Measurements from ENCODE around the gene SLC25A21. TPM values are rescaled to one million over a fixed set of nuclear protein-coding genes. Genes with fewer than 3 reads are reported as not detected.

SLC25A21 gene
- total and polyA plus RNA-seq, 7 donors = 0.13 to 1.5 (median 1.1) TPM; not detected in 2

- H3K4me1 ChIP-seq = no peaks in the 10 kb centered on the region
- 92 to 96% methylated on average over 7 of the region's 7 CpGs for WGBS, 2 donors
- H3K4me3 ChIP-seq = no peak overlapping the region
- DNase-seq = no peak
- no peak overlapping the region for H3K27ac ChIP-seq
- H3K27me3 ChIP-seq = no peaks in the 10 kb centered on the region
- no peaks in the 10 kb centered on the region for H3K9me3 ChIP-seq
- TF ChIP-seq POLR2AphosphoS5 (IDR thresholded peaks at IDR 0.05) (no peak), POLR2A (IDR thresholded peaks at IDR 0.05) (no peak), CTCF (IDR thresholded peaks at IDR 0.05) (no peak), EP300 (IDR thresholded peaks at IDR 0.05) (no peak)
- intact Hi-C loops (cut with DNase I) = no loop called here
- no peaks in the 10 kb centered on the region for H3K36me3 ChIP-seq
Measured at GRCh38 chr14:36719823-36720222, 452.6 kb downstream of the SLC25A21 start.

GRCh38 chr14:36718216-36718615 is 454.2 kb downstream of the SLC25A21 start:
- Histone ChIP-seq H3K4me3 (no peak overlapping the region), H3K9me3 (no peaks in the 10 kb centered on the region), H3K4me1 (no peaks in the 10 kb centered on the region), H3K27me3 (no peaks in the 10 kb centered on the region), H3K36me3 (no peaks in the 10 kb centered on the region), H3K27ac (no peak overlapping the region)
- intact Hi-C loops (cut with DNase I) = no loop called here
- DNase-seq = no peak
- TF ChIP-seq POLR2AphosphoS5 (IDR thresholded peaks at IDR 0.05) = no peak
- TF ChIP-seq POLR2A (IDR thresholded peaks at IDR 0.05) = no peak
- TF ChIP-seq CTCF (IDR thresholded peaks at IDR 0.05) = no peak
- TF ChIP-seq EP300 (IDR thresholded peaks at IDR 0.05) = no peak
- 61 to 71% methylated on average over 1 of the region's 1 CpG for WGBS, 2 donors

GRCh38 chr14:36717363-36717762 is 455.0 kb downstream of the SLC25A21 start:
- no peak overlapping the region for H3K4me3 ChIP-seq
- H3K9me3 ChIP-seq = no peaks in the 10 kb centered on the region
- 69 to 79% methylated on average over 5 of the region's 5 CpGs for WGBS, 2 donors
- TF ChIP-seq CTCF (IDR thresholded peaks at IDR 0.05) = no peak
- TF ChIP-seq EP300 (IDR thresholded peaks at IDR 0.05) = no peak
- no peak for TF ChIP-seq POLR2A (IDR thresholded peaks at IDR 0.05)
- no peak for TF ChIP-seq POLR2AphosphoS5 (IDR thresholded peaks at IDR 0.05)
- H3K36me3 ChIP-seq = no peaks in the 10 kb centered on the region
- H3K4me1 ChIP-seq = no peaks in the 10 kb centered on the region
- intact Hi-C loops (cut with DNase I) = no loop called here
- no peak for DNase-seq
- no peaks in the 10 kb centered on the region for H3K27me3 ChIP-seq
- no peak overlapping the region for H3K27ac ChIP-seq

GRCh38 chr14:36716614-36717184 is 455.7 kb downstream of the SLC25A21 start:
- TF ChIP-seq POLR2A (IDR thresholded peaks at IDR 0.05) = no peak
- TF ChIP-seq POLR2AphosphoS5 (IDR thresholded peaks at IDR 0.05) = no peak
- no peak for TF ChIP-seq EP300 (IDR thresholded peaks at IDR 0.05)
- TF ChIP-seq CTCF (IDR thresholded peaks at IDR 0.05) = no peak
- no peak for DNase-seq
- WGBS, 2 donors = 86 to 87% methylated on average over 7 of the region's 7 CpGs
- Histone ChIP-seq H3K27me3 (no peaks in the 10 kb centered on the region), H3K9me3 (no peaks in the 10 kb centered on the region), H3K4me1 (no peaks in the 10 kb centered on the region), H3K36me3 (no peaks in the 10 kb centered on the region), H3K4me3 (no peak overlapping the region), H3K27ac (no peak overlapping the region)
- intact Hi-C loops (cut with DNase I) = no loop called here
